ENCODE data around the gene PKD2L1.
A peak's percentile ranks its signal among the peaks of the same experiment; 100 is the strongest.

The PKD2L1 gene

GRCh38 chr10:100350914-100351485, 21.0 kb upstream of the PKD2L1 start:
- Histone ChIP-seq H3K9me3 (ENCODE audit: control insufficient read depth, insufficient read depth, low read length) (no peaks in the 10 kb centered on the region), H3K4me1 (ENCODE audit: control insufficient read depth, insufficient read depth, low read length) (peaks cover 9% of the 10 kb centered on the region), H3K36me3 (ENCODE audit: control insufficient read depth, insufficient read depth, low read length) (peaks cover 74% of the 10 kb centered on the region), H3K4me3 (ENCODE audit: low read depth, low read length) (peak overlapping the region; percentile 20), H3K9ac (ENCODE audit: low read depth, low read length) (peak overlapping the region; percentile 48), H3K27me3 (ENCODE audit: control insufficient read depth, insufficient read depth, low read length) (no peaks in the 10 kb centered on the region)

GRCh38 chr10:100349672-100350071, 19.6 kb upstream of the PKD2L1 start:
- Histone ChIP-seq H3K4me1 (ENCODE audit: control insufficient read depth, insufficient read depth, low read length) (peaks cover 9% of the 10 kb centered on the region), H3K27me3 (ENCODE audit: control insufficient read depth, insufficient read depth, low read length) (no peaks in the 10 kb centered on the region), H3K9ac (ENCODE audit: low read depth, low read length) (peak overlapping the region; percentile 1), H3K9me3 (ENCODE audit: control insufficient read depth, insufficient read depth, low read length) (no peaks in the 10 kb centered on the region), H3K36me3 (ENCODE audit: control insufficient read depth, insufficient read depth, low read length) (peaks cover 62% of the 10 kb centered on the region), H3K4me3 (ENCODE audit: low read depth, low read length) (peak overlapping the region; percentile 93)

GRCh38 chr10:100349087-100349486, 19.1 kb upstream of the PKD2L1 start:
- no peaks in the 10 kb centered on the region for H3K9me3 ChIP-seq (ENCODE audit: control insufficient read depth, insufficient read depth, low read length)
- H3K4me3 ChIP-seq (ENCODE audit: low read depth, low read length): peak overlapping the region; percentile 93
- H3K27me3 ChIP-seq (ENCODE audit: control insufficient read depth, insufficient read depth, low read length): no peaks in the 10 kb centered on the region
- H3K9ac ChIP-seq (ENCODE audit: low read depth, low read length): peak overlapping the region; percentile 65
- H3K36me3 ChIP-seq (ENCODE audit: control insufficient read depth, insufficient read depth, low read length): peaks cover 58% of the 10 kb centered on the region
- H3K4me1 ChIP-seq (ENCODE audit: control insufficient read depth, insufficient read depth, low read length): peaks cover 9% of the 10 kb centered on the region

- Histone ChIP-seq H3K27me3 (ENCODE audit: control insufficient read depth, insufficient read depth, low read length) (no peaks in the 10 kb centered on the region), H3K4me3 (ENCODE audit: low read depth, low read length) (peak overlapping the region; percentile 93), H3K9me3 (ENCODE audit: control insufficient read depth, insufficient read depth, low read length) (no peaks in the 10 kb centered on the region), H3K36me3 (ENCODE audit: control insufficient read depth, insufficient read depth, low read length) (peaks cover 51% of the 10 kb centered on the region), H3K4me1 (ENCODE audit: control insufficient read depth, insufficient read depth, low read length) (peaks cover 9% of the 10 kb centered on the region), H3K9ac (ENCODE audit: low read depth, low read length) (peak overlapping the region; percentile 84)
These were observed 18.4 kb upstream of the PKD2L1 start for GRCh38 chr10:100348389-100348927.

GRCh38 chr10:100347568-100348195, 17.7 kb upstream of the PKD2L1 start:
- peak overlapping the region; percentile 93 for H3K4me3 ChIP-seq (ENCODE audit: low read depth, low read length)
- H3K27me3 ChIP-seq (ENCODE audit: control insufficient read depth, insufficient read depth, low read length): no peaks in the 10 kb centered on the region
- no peaks in the 10 kb centered on the region for H3K9me3 ChIP-seq (ENCODE audit: control insufficient read depth, insufficient read depth, low read length)
- H3K4me1 ChIP-seq (ENCODE audit: control insufficient read depth, insufficient read depth, low read length): peaks cover 9% of the 10 kb centered on the region
- H3K36me3 ChIP-seq (ENCODE audit: control insufficient read depth, insufficient read depth, low read length): peaks cover 46% of the 10 kb centered on the region
- H3K9ac ChIP-seq (ENCODE audit: low read depth, low read length): peak overlapping the region; percentile 84

- no peaks in the 10 kb centered on the region for H3K9me3 ChIP-seq (ENCODE audit: control insufficient read depth, insufficient read depth, low read length)
- H3K9ac ChIP-seq (ENCODE audit: low read depth, low read length): peak within 1 kb of the TSS; percentile 84
- H3K27me3 ChIP-seq (ENCODE audit: control insufficient read depth, insufficient read depth, low read length): no peaks in the 10 kb centered on the region
- peaks cover 39% of the 10 kb centered on the region for H3K36me3 ChIP-seq (ENCODE audit: control insufficient read depth, insufficient read depth, low read length)
- H3K4me3 ChIP-seq (ENCODE audit: low read depth, low read length): peak within 1 kb of the TSS; percentile 93
- peaks cover 12% of the 10 kb centered on the region for H3K4me1 ChIP-seq (ENCODE audit: control insufficient read depth, insufficient read depth, low read length)
These were observed 16.9 kb upstream of the PKD2L1 start, which contains the start of gene SCD for GRCh38 chr10:100346765-100347567. Gene SCD, plus strand, starts transcription at chr10:100347233. Its CDS starts 272 bp downstream, at chr10:100347505.

- H3K9me3 ChIP-seq (ENCODE audit: control insufficient read depth, insufficient read depth, low read length): no peaks in the 10 kb centered on the region
- H3K36me3 ChIP-seq (ENCODE audit: control insufficient read depth, insufficient read depth, low read length): peaks cover 33% of the 10 kb centered on the region
- H3K9ac ChIP-seq (ENCODE audit: low read depth, low read length): no peak overlapping the region
- no peaks in the 10 kb centered on the region for H3K27me3 ChIP-seq (ENCODE audit: control insufficient read depth, insufficient read depth, low read length)
- H3K4me3 ChIP-seq (ENCODE audit: low read depth, low read length): peak overlapping the region; percentile 93
- peaks cover 14% of the 10 kb centered on the region for H3K4me1 ChIP-seq (ENCODE audit: control insufficient read depth, insufficient read depth, low read length)
These were observed 16.3 kb upstream of the PKD2L1 start for GRCh38 chr10:100346351-100346764.

- Histone ChIP-seq H3K9ac (ENCODE audit: low read depth, low read length) (no peak overlapping the region), H3K36me3 (ENCODE audit: control insufficient read depth, insufficient read depth, low read length) (peaks cover 27% of the 10 kb centered on the region), H3K4me1 (ENCODE audit: control insufficient read depth, insufficient read depth, low read length) (peaks cover 16% of the 10 kb centered on the region), H3K4me3 (ENCODE audit: low read depth, low read length) (peak overlapping the region; percentile 93), H3K9me3 (ENCODE audit: control insufficient read depth, insufficient read depth, low read length) (no peaks in the 10 kb centered on the region), H3K27me3 (ENCODE audit: control insufficient read depth, insufficient read depth, low read length) (no peaks in the 10 kb centered on the region)
These were observed 15.7 kb upstream of the PKD2L1 start for GRCh38 chr10:100345570-100346330.

- H3K27me3 ChIP-seq (ENCODE audit: control insufficient read depth, insufficient read depth, low read length): no peaks in the 10 kb centered on the region
- peaks cover 13% of the 10 kb centered on the region for H3K36me3 ChIP-seq (ENCODE audit: control insufficient read depth, insufficient read depth, low read length)
- peaks cover 15% of the 10 kb centered on the region for H3K4me1 ChIP-seq (ENCODE audit: control insufficient read depth, insufficient read depth, low read length)
- H3K4me3 ChIP-seq (ENCODE audit: low read depth, low read length): no peak overlapping the region
- no peaks in the 10 kb centered on the region for H3K9me3 ChIP-seq (ENCODE audit: control insufficient read depth, insufficient read depth, low read length)
- H3K9ac ChIP-seq (ENCODE audit: low read depth, low read length): no peak overlapping the region
These were observed 14.3 kb upstream of the PKD2L1 start for GRCh38 chr10:100344241-100344788.

- H3K9ac ChIP-seq (ENCODE audit: low read depth, low read length): no peak overlapping the region
- H3K36me3 ChIP-seq (ENCODE audit: control insufficient read depth, insufficient read depth, low read length): no peaks in the 10 kb centered on the region
- no peaks in the 10 kb centered on the region for H3K9me3 ChIP-seq (ENCODE audit: control insufficient read depth, insufficient read depth, low read length)
- peaks cover 7% of the 10 kb centered on the region for H3K4me1 ChIP-seq (ENCODE audit: control insufficient read depth, insufficient read depth, low read length)
- no peak overlapping the region for H3K4me3 ChIP-seq (ENCODE audit: low read depth, low read length)
- no peaks in the 10 kb centered on the region for H3K27me3 ChIP-seq (ENCODE audit: control insufficient read depth, insufficient read depth, low read length)
These were observed 12.6 kb upstream of the PKD2L1 start for GRCh38 chr10:100342627-100342972.

Data from iPS-15b (cell line).